ENCODE measurements around the gene TBC1D22B. TPM values are rescaled to one million over a fixed set of nuclear protein-coding genes. Genes with fewer than 3 reads are reported as not detected.

TBC1D22B gene
- total RNA-seq, 1 donor from 2014 or later = 16.5 TPM

- Histone ChIP-seq H3K27me3 (no peaks in the 10 kb centered on the region), H3K27ac (no peak overlapping the region), H3K4me2 (no peak overlapping the region), H3K9ac (no peak overlapping the region), H2AFZ (replicated peaks) (no peak overlapping the region), H3K4me1 (no peaks in the 10 kb centered on the region), H3K79me2 (ENCODE audit: low read depth) (no peaks in the 10 kb centered on the region), H4K20me1 (ENCODE audit: low read depth) (peaks cover 22% of the 10 kb centered on the region), H3K36me3 (no peaks in the 10 kb centered on the region), H3K4me3 (no peak overlapping the region), H3K9me3 (ENCODE audit: low read depth) (no peaks in the 10 kb centered on the region), H3F3A (ENCODE audit: low read depth) (no peaks in the 10 kb centered on the region)
- no peak for TF ChIP-seq EZH2phosphoT487 (IDR thresholded peaks at IDR 0.05)
- TF ChIP-seq EZH2 (IDR thresholded peaks at IDR 0.05) = no peak
- TF ChIP-seq, protein P1, sequence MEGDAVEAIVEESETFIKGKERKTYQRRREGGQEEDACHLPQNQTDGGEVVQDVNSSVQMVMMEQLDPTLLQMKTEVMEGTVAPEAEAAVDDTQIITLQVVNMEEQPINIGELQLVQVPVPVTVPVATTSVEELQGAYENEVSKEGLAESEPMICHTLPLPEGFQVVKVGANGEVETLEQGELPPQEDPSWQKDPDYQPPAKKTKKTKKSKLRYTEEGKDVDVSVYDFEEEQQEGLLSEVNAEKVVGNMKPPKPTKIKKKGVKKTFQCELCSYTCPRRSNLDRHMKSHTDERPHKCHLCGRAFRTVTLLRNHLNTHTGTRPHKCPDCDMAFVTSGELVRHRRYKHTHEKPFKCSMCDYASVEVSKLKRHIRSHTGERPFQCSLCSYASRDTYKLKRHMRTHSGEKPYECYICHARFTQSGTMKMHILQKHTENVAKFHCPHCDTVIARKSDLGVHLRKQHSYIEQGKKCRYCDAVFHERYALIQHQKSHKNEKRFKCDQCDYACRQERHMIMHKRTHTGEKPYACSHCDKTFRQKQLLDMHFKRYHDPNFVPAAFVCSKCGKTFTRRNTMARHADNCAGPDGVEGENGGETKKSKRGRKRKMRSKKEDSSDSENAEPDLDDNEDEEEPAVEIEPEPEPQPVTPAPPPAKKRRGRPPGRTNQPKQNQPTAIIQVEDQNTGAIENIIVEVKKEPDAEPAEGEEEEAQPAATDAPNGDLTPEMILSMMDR (IDR thresholded peaks at IDR 0.05) = no peak
- no peaks in the 10 kb centered on the region for H3K9me3 Mint-ChIP-seq
- H3K27me3 Mint-ChIP-seq (ENCODE audit: insufficient read depth, low read depth) = no peaks in the 10 kb centered on the region
- H3K4me3 Mint-ChIP-seq = no peak overlapping the region
- no peak for DNase-seq (ENCODE audit: low spot score)
- H3K4me1 Mint-ChIP-seq = no peaks in the 10 kb centered on the region
- H3K27ac Mint-ChIP-seq = no peak overlapping the region
- H3K36me3 Mint-ChIP-seq = peaks cover 26% of the 10 kb centered on the region
These were observed 113.8 kb downstream of the TBC1D22B start for GRCh38 chr6:37371154-37372083.

DNA sequence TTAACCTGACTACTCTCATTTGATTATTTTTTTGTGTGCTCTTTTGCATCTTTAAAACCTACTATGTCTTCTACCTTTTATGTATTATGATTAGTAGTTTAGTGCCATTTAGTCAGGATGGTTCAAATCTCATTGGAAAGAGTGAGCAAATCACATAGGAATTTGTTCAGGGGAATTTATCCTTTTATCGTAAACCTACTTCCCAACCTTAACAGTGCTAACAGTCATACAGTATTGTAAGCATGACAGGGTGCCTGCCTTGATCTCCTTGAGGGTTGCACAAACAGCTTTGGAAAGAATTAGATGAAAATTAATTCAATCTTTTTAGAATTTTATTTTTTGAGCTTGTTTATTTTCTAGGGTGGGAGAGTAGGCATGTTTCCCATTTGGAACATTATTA, 114.5 kb downstream of the TBC1D22B start:
- no peak for TF ChIP-seq EZH2phosphoT487 (IDR thresholded peaks at IDR 0.05)
- no peak for TF ChIP-seq EZH2 (IDR thresholded peaks at IDR 0.05)
- TF ChIP-seq, protein P1 (IDR thresholded peaks at IDR 0.05) = no peak
- Mint-ChIP-seq H3K36me3 (peaks cover 27% of the 10 kb centered on the region), H3K27me3 (ENCODE audit: insufficient read depth, low read depth) (no peaks in the 10 kb centered on the region), H3K4me3 (no peak overlapping the region), H3K4me1 (no peaks in the 10 kb centered on the region), H3K9me3 (no peaks in the 10 kb centered on the region), H3K27ac (no peak overlapping the region)
- H2AFZ ChIP-seq (replicated peaks) = no peak overlapping the region
- H4K20me1 ChIP-seq (ENCODE audit: low read depth) = peaks cover 15% of the 10 kb centered on the region
- no peaks in the 10 kb centered on the region for H3K9me3 ChIP-seq (ENCODE audit: low read depth)
- no peaks in the 10 kb centered on the region for H3K4me1 ChIP-seq
- no peak overlapping the region for H3K4me2 ChIP-seq
- H3K36me3 ChIP-seq = no peaks in the 10 kb centered on the region
- H3K9ac ChIP-seq = no peak overlapping the region
- no peaks in the 10 kb centered on the region for H3K79me2 ChIP-seq (ENCODE audit: low read depth)
- H3K4me3 ChIP-seq = no peak overlapping the region
- no peak for DNase-seq (ENCODE audit: low spot score)
- no peaks in the 10 kb centered on the region for H3F3A ChIP-seq (ENCODE audit: low read depth)
- H3K27ac ChIP-seq = no peak overlapping the region
- no peaks in the 10 kb centered on the region for H3K27me3 ChIP-seq

DNA sequence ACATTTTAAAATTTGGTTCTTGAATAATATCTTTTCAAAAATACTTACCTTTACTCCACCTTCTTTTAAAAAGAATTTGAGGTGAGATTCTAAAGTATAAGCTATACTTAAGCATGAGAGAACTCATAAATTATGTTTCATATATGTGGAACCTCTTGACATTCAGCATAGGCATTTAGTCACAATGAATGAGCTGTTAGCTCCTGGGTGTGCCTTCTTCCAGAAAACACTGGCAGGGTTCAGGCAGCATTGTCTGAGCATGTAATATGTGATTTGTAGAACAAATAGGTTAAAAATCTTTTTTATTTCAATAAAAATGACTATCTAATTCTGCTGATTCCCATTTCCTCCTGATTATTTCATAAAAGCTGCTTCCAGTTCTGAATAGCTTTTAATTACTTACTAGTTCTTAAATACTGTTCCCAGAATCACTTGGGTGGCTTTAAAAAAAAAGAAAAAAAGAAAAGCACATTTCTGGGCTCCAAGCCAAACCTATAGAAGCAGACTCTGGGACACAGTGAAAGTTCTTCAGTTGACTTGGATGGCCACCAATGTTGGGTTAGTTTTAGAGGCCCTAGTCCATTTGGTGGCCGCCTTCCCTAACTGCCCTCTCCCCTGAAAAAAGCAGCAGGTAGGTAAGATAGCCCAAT, 116.4 kb downstream of the TBC1D22B start:
- no peaks in the 10 kb centered on the region for H3K4me1 ChIP-seq
- H3K9ac ChIP-seq = no peak overlapping the region
- H3K27ac Mint-ChIP-seq = no peak overlapping the region
- no peaks in the 10 kb centered on the region for H3K9me3 ChIP-seq (ENCODE audit: low read depth)
- H3K9me3 Mint-ChIP-seq = no peaks in the 10 kb centered on the region
- H3K4me3 Mint-ChIP-seq = no peak overlapping the region
- H3K36me3 ChIP-seq = peaks cover 6% of the 10 kb centered on the region
- DNase-seq (ENCODE audit: low spot score) = no peak
- H3K27me3 Mint-ChIP-seq (ENCODE audit: insufficient read depth, low read depth) = peaks cover 2% of the 10 kb centered on the region
- peaks cover 16% of the 10 kb centered on the region for H4K20me1 ChIP-seq (ENCODE audit: low read depth)
- H3F3A ChIP-seq (ENCODE audit: low read depth) = no peaks in the 10 kb centered on the region
- no peaks in the 10 kb centered on the region for H3K27me3 ChIP-seq
- no peaks in the 10 kb centered on the region for H3K4me1 Mint-ChIP-seq
- no peaks in the 10 kb centered on the region for H3K79me2 ChIP-seq (ENCODE audit: low read depth)
- H3K27ac ChIP-seq = no peak overlapping the region
- no peak overlapping the region for H2AFZ ChIP-seq (replicated peaks)
- H3K36me3 Mint-ChIP-seq = peaks cover 30% of the 10 kb centered on the region
- no peak overlapping the region for H3K4me3 ChIP-seq
- TF ChIP-seq EZH2 (IDR thresholded peaks at IDR 0.05) (no peak), EZH2phosphoT487 (IDR thresholded peaks at IDR 0.05) (no peak)
- TF ChIP-seq, protein P1 (IDR thresholded peaks at IDR 0.05) = no peak
- H3K4me2 ChIP-seq = no peak overlapping the region
